RPMI7951 (cell line): ENCODE results near the gene STRN4. TPM values are rescaled to one million over a fixed set of nuclear protein-coding genes. Genes with fewer than 3 reads are reported as not detected.

Experiments
- DNase-seq: peaks from one replicate; pipeline ENCODE4 v3.0.0-alpha.2; 2012; ENCODE audit warnings: low read depth
- total RNA-seq: library from RNA; depleted of rRNA; stranded (reverse); fragments of >200 nt; shearing (Covaris generic); gene quantifications from 2 replicates; pipeline ENCODE4 v1.2.3, GENCODE V29; 2014

STRN4 gene
- total RNA-seq, 1 experiment from 2014 or later, result 33.6 TPM

DNA sequence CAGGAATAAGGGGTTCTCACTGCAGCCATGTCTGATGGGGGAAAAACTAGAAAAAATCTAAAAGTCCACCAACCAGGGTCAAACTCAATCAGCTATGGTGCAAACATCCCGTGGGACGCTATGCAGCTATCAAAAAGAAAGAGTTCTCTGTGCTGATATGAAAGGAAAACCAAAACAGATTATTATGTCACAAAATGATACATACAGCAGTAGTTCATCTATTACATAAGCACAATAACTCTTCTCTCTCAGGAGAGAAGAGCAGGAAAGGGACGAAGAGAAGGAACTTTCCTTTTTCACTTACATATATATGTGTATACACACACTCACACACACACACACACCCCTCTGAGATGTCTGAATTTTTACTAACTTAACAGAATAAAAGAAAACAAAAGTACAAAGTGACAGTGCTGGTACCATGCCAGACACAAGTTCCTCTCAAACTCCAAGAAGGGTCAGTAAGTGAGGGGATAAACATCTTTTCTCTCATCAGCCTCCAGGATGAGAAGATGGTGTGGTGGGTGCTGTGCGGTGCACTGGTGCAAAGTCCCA lies 3.2 kb downstream of the STRN4 start:
- DNase-seq, result no peak

DNA sequence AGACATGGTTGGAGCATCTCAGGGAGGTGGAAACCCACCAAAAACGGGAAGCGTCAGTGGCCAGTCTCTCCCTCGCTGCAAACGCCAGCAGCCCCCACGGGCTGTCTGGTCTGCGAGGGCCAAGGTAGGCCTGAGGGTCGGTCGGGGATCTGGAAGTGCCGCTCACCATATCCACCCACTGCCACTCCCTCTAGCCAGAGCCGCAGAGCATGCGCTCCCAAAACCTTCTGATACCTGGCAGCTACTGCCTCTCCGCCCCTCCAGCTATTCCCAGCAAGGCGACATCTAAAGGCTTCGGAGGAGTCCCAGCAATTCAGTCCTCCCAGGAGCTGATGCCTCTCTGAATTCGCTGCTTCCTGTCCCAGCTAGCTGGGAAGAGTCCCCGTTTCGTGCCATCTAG lies 4.8 kb downstream of the STRN4 start:
- no peak for DNase-seq

DNA sequence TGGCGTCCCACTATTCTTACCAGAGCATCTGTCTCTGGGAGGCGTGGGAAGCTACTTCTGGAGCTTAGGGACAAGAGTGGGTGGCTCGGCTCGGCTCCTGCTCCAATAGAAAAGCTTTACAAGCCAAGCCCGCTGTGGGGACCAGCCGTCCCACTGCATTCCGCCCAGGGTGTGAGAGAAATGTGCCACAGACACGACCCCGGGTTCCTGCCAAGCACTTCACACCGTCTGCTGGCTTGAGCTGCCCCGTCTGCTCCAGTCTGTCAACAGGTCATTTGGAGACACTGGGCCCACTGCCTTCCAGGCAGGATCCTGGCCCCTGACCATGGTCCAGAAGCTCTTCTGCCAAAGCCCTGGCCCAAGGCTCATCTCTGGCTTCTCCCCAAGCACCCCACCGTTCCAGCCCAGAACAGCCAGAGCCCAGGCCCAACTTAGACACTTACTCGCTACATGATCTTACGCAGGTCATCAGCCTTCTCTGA lies 6.9 kb downstream of the STRN4 start:
- DNase-seq, result no peak

DNA sequence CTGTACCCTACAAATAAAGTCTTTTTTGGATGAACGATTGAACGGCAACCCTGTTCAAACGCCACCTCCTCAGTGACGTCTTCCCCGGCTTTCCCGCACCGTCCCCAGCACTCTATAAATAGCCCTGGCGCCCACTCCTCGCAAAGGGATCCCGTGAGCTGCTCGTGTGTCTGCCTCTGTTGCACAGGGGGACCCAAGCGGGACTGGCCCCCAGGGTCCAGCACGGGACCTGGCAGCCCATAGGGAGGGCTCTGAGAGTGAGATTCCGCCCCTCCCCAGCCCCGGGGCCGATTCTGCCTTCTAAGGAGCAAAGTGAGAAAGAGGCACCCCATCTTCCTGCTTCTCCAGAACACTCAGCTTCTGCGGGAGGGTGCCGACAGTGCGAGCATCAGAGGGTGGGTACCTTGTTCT lies 8.5 kb downstream of the STRN4 start:
- no peak for DNase-seq

DNA sequence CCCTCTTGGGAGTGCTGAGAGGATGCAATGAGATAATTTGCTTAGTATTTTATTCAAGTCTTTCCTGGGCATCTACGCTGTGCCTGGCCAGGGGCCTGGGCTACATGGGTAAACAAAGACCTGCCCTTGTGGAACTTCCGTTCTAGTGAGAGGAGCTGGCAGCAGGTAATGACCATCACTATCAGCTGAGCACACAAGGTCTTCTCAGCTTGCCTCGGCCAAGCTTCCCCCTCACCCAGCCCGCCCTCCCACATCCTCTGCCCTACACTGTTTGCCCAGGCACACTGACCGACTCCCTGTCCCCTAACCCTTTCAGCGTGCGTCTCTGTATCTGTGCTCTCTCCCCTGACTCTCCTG lies 9.0 kb downstream of the STRN4 start:
- DNase-seq, result no peak

DNA sequence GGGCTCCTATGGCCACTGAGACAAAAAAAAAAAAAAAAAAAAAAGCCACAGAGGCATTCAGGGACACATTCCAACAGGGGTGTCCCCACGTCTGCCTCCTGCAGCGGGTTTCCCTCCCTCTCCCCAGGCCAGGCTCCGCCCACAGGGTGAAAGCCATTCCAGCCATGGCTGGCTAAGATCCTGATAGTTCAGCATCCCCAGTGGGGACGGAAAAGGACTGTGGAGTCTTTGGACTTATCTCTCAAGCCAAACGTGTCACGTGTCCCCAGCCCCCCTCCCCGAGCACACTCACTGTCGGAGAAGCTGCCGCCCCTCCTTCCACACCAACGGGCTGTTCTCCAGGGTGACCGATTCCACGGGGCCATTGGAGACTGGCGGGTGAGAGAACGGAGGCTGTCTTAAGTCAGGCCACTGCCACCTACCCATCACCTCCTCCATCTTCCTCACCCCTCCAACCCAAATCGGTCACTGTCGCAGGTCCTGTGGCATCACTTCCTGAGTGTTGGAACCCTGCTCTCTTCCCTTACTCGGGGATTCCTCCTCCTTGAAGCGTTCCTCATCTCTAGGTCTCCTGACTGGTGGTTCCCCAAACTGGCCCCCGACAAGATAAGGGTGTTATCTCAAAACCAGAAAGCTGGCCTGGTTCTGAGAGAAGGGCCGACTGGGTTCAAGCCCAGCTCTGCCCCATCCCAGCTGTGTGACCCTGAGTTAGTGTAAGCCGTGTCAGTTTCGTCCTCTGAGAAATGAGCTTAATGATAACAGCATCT lies 9.5 kb downstream of the STRN4 start:
- DNase-seq, result no peak

DNA sequence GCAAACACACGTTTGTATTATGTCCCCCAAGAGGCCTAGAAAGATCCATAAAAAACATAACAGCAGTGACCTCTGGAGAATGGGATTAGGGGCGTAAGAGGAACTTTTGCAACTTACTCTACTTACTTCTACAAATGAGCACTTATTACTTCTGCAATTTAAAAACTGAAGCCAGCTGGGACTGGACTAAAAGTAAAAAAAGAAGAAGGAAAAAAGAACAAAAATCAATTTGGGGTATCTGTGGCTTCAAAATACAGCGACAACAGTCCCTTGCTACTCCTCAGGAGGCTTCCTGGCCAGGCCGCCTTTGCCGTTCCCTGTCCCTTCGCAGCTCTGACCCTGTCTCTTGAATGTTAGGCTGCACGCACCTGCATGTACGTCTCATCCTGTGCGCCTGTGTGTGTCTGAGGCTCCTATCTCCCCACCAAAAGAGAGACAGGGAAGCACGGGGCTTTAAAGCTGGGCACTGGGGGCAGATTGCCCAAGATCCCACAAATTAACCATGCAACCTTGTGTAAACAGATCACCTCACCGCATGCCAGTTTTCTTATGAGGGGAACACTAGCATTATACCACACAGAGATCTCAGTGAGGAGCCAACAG lies 12.5 kb downstream of the STRN4 start:
- DNase-seq, result no peak

DNA sequence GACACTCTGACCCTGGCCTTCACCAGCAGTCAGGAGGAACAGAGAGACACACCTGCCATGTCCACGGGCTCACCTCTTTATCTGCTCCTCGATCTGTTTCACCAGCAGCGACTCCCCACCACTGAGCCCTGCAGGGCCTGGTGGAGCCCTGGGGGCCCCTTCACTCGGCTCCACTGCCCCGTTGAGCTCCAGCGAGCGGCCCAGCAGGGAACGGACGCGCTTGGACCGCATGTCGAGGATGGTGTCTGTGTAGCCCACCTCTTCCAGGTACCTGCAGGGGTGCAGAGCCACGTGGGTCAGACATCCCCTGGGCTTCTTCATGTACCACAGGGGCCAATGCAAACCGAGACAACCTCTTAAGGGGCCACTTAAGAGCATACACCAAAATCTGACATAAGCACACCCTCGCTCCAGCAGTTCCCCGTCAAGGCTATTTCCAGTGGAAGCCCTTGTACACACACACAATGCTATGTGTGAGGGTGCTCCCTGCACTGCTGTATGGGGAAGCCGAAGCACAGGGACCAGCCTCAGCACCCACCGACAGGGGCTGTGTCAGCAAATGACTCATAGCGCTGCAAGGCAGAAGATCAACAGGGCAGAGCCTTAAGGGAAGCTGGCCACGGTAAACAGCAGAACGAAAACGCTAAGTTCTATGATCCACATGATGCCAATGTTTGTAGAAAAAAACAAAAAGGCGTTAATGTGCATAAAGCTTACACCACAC lies 13.1 kb downstream of the STRN4 start:
- peak; percentile 45 for DNase-seq

DNA sequence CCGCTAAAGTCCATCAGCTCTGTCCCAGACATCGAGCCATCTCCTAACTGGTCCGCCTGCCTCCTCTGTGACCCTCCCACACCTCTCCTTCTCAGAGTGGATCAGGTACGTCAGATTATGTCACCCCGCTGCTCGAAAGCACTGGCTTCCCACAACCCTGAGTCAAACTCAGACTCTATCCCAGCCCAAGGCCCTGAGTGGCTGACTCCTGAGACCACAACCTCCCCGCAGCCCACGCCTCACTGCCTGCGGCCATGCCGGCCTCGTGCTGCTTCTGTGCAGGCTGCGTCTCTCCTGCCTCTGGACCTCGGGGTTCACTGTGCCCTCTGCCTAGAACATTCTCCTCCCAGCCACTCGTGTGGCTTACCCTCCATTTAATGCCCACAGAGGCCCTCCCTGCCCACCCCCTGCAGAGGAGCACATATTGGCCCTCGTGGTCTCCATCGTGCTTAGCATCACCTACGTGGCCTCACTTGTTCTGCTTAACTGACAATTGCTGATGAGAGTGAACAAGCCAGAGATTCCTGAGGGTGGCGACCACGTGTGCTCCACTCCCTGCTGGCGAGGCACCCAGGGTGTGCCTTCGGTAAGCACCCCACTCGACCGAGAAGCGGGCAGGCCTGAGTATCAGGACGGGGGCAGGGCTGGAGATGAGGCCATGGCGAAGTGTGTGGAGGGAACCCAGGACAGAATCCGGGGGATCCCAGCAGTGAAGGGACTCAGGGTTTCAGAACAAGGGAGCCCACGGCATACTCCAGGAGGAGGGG lies 13.9 kb downstream of the STRN4 start:
- peak; percentile 72 for DNase-seq

DNA sequence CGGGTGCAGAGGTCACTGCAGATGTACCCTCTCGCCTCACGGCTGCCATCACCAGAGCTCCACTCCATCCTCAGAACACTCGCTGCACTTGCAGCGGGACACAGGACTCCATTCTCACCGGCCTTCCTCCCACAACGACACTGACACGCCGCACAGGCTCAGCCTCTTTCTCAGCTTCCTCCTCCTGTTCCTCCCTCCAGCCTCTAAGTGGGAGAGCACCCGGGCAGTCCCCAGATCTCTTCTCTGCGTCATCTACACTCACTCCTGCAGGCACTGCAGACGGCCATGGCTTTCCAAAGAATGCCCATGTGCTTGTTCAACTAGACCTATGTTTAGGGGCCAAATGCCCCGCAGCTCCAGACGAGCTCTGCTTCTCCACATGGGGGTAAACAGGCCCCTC lies 14.7 kb downstream of the STRN4 start:
- DNase-seq, result peak; percentile 67

DNA sequence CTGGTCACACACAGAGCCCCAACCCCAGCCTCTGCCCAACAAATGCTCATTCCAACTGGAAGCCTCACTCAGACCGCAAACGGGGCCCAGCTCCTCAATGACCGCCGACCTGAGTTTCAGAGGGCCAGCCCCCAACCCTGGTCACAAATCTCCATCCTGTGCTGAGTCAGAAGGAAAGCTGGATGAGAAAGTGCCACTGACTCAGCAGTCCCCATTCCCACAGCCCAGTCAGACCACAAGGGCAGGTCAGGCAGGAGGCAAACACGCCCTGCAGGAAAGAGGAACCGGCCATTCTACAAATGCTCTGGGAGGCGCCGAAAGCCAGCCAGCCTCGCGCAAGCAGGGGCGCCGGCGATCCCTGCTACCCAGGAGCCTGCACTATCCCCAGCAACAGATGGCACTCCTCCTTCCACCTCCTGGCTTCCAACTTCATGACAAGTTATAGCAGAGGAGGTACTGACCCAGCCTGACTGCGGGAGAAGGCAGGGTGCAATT lies 15.2 kb downstream of the STRN4 start:
- DNase-seq, result peak; percentile 97

DNA sequence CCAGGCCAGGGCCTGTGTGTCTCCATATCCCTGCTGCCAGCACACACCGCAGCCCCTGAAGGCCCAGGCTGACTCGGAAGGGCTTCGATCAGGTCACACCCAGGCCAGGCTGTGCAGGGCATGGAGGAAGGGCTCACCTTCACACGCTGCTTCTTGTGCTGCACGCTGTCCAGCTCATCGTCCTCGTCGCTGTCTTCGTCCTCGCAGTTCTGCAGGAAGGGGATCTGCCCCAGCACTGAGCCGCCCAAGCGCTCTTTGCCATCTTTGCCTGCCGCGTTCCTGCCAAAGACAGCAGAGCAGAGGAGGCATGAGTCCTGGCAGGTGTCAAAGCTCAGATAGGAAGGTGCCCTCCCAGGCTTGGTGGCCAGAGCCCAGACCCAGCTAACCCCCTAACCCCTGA lies 15.7 kb downstream of the STRN4 start:
- DNase-seq, result no peak

DNA sequence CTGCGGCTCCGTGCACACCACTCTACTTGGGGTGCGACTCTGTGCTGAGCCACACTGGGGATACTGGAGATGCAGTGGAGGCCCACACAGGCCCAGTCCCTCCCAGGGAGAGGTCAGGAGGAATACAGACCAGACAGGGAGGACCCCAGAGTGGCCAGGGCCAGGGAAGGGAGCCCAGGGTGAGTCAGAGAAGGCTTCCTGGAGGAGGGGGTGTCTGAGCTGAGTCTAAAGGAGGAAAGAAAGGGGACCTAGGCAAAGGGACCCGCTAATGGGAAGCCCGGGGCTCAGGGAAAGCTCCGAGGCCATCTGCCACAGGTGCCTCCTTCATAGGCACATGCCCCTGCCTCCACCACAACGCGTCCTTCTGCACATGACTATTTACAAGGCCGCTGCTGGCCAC lies 16.1 kb downstream of the STRN4 start:
- no peak for DNase-seq

DNA sequence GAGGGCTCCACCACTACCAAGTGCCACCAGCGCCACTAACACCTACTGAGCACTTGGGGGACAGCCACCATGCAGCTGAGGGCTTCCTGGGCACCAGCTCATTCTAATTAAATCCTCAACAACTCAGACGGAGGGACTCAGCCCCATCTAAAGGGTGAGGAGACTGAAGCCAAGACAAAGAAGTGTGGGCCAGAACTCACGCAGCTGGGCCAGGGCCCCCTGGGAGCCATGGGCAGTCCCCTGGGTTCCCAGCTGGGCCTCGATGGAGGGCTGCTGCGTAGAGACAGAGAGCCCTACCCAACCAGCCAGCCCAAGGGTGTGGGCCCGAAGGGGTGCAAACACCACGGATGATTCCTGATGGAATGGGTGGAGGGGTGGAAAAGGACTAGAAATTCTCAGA lies 16.6 kb downstream of the STRN4 start:
- no peak for DNase-seq

DNA sequence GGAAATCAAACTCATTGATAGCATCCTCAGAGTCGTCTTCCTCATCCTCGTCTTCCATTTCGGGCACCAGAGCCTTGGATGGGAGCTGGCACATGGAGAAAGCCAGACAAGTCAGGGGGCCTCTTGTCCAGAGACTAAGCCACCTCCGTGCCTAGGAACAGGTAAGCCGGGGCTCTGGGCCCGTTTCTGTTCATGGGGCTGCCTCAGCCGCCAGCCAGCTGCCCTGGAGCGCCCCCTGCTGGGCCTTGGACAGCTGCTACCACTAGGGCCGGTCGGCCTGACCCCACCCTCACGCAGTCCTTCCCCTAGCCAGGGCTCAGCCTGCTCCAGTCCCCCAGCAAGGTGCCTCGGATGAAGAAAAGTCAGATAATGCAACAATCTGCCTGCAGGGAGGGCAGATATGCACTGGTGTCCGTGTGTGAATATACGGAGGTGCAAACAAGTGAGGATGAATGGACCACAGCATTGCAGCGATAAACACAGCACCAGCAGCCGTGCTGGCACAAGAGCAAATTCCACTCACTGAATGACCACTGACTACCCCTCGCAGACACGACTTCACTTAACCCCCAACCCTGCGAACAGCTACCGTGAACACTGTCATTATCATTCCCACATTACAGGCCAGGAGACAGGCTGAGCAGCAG lies 17.4 kb downstream of the STRN4 start:
- peak; percentile 31 for DNase-seq

DNA sequence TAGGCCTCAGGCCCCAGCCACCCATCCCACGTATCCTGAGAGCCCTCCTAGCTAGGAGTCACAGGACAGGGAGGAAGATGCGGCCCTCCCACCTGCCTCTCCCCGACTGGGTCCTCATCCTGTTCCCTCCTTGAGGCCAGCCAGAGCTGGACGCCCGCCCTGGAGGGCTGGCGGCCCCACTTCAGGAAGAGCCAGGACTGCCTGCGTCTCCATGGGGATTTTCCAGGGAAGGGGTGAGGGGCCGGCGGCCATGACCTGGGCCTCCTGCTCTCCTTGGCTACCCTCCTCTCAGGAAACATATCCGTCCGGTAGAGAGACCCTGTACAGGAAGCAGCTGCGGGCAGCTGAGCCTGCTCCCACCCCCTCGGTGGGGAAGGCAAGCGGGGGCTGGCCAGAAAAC lies 18.0 kb downstream of the STRN4 start:
- DNase-seq, result no peak

DNA sequence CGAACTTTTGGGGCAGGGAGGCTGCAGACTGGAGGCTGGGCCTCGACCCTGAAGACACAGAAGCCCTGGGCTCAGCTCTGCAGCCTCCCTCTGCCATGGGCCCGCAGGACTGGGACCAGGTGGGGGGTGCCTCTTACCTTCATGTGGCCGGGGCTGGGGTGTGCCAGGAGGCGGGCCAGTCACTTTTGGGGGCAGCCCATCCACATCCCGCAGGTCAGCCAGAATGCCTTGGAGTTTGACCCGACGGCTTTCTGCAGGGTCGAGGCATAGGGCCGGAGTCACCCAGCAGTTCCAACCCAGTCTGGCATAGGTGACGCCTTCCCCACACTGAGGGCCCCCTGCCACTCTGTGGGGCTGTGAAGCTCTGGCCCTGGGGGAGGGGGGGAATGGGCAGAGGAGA lies 18.5 kb downstream of the STRN4 start:
- no peak for DNase-seq

DNA sequence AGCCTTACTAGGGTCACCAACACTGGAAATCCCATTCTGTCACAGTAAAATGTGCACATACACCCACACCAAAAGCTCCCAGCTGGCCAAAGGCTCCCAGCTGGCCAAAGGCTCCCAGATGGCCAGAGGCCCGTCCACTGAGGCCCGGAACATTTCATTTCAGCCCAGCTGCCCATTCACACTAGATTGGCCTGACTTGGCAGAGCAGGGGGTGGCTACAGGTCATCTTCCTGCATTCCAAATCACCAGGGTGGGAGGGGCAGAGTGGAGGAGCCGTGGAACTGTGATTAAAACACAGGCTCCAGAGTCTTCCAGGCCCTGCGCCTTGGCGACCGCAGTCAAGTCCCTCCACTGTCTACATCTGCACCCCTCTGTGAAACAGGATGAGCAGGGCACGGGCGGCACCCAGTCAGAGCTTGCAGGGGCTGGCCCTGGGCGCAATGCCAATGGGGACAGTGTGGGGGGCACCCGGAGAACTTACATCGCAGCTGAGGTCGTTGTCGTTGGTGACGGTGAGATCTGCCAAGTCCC lies 19.2 kb downstream of the STRN4 start:
- no peak for DNase-seq

DNA sequence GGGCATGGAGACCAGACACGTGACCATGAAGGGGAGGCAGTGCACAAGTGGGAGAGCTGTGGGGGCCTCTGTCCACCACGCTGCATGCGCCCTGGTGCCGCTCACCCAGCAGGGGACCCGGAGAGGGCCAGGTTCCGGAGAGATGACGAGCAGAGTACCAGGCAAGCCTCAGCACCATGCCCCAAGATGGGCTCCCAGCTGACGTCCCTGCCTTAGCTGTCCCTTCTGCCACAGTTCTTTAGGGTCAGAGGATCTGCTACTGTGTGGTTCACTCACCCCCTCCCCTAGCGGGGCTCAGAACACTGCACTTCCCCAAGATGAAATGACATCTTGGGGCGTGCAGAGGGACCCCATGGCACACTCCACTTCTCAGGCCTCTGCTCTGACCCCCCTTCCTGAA lies 19.7 kb downstream of the STRN4 start:
- DNase-seq, result no peak

DNA sequence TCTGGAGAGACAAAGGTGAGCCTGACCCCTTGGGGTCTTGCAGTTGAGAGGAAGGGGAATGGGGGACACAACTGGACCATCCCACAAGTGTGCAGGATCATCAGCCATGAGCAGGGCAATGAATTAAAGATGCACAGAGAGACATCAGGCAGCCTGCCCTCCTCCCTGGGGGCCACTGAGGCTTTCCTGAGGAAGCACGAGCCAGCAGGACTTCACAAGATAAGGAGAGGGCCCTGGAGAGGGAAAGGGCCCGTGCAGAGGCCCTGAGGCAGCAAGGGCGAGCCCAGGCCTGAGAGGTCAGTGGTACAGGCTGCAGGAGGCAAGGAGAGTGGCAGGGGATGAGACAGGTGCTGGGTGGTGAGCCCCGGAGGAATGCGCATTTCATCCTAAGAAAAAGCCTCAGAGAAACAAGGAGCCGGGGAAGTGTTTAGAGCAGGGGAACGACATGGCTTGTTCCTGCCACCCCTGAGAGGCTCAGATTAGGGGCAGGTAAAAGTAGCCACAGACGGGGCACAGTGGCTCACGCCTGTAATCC lies 20.3 kb downstream of the STRN4 start:
- DNase-seq, result no peak
